ENCODE measurements around the gene DHRS11. TPM values are rescaled to one million over a fixed set of nuclear protein-coding genes. Genes with fewer than 3 reads are reported as not detected.

Gene DHRS11
- polyA plus RNA-seq, 3 donors = 11.1 to 22.8 (median 11.8) TPM

DNA sequence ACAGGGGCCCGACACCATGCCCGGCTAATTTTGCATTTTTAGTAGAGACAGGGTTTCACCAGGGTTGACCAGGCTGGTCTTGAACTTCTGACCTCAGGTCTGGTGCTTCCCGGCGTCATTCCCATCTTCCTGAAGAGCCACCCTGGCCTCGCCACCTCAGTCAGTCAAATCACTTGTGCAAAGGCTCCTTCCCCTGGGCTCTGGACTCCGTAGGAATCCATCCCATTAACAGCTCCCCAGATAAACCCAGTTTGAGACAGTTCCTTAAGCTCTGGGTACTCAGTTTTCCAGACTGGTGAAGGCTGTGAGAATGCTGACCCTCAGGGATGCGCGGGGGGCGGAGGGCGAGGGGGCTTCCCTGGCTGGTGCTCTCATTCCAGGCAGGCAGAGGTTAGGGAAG, 49.2 kb downstream of the DHRS11 start:
- WGBS, 3 donors = 46 to 56% (median 53%) methylated on average over 10 of the region's 10 CpGs
- no peak overlapping the region for H3K27ac ChIP-seq (ENCODE audit: low read depth, low read length)

- 3 to 7% (median 4%) methylated on average over 29 to 43 of the region's 43 CpGs for WGBS, 3 donors
- H3K27ac ChIP-seq (ENCODE audit: low read depth, low read length) = no peak overlapping the region
These were observed 49.7 kb downstream of the DHRS11 start for GRCh38 chr17:36641331-36641876.

GRCh38 chr17:36641877-36642845, 50.5 kb downstream of the DHRS11 start:
- WGBS, 3 donors = 5 to 7% (median 6%) methylated on average over 58 to 63 of the region's 64 CpGs
- H3K27ac ChIP-seq (ENCODE audit: low read depth, low read length) = no peak overlapping the region

- WGBS, 3 donors = 56 to 65% (median 58%) methylated on average over 3 of the region's 3 CpGs
- no peak overlapping the region for H3K27ac ChIP-seq (ENCODE audit: low read depth, low read length)
These were observed 51.5 kb downstream of the DHRS11 start for GRCh38 chr17:36643086-36643685.

- no peak overlapping the region for H3K27ac ChIP-seq (ENCODE audit: low read depth, low read length)
- 46 to 51% (median 49%) methylated on average over 3 of the region's 3 CpGs for WGBS, 3 donors
These were observed 53.7 kb downstream of the DHRS11 start for GRCh38 chr17:36645422-36645821.

DNA sequence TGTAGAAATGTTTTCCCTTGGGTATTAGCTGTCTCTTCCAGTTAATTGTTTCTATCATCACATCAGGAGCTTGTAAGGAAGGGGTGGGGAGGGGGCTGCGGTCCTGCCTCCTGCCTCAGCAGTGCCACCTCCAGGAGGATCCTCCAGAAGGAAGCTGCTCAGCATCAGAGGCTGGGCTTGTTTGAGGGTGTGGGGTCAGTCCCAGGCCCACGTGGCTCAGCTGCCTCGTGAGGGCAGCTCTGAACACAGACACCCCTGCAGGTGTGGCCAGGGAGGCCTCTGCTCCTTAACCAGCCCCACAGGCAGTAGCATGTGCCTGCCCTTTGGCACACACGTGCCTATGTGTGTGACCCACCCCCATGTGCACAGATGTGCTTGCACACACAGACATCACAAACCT, 56.0 kb downstream of the DHRS11 start:
- 22 to 36% (median 24%) methylated on average over 4 of the region's 4 CpGs for WGBS, 3 donors
- no peak overlapping the region for H3K27ac ChIP-seq (ENCODE audit: low read depth, low read length)

GRCh38 chr17:36650096-36650775, 58.6 kb downstream of the DHRS11 start:
- WGBS, 3 donors = 34 to 36% (median 36%) methylated on average over 9 of the region's 9 CpGs
- H3K27ac ChIP-seq (ENCODE audit: low read depth, low read length) = no peak overlapping the region

Other genes with a start within 250 kb of the DHRS11 start
- gene TBC1D3H, start 203.4 kb upstream of the DHRS11 start, polyA plus RNA-seq = not detected
- gene ZNHIT3, start 105.2 kb upstream of the DHRS11 start, polyA plus RNA-seq = 10 to 100 TPM; 33.6 to 40.8 (median 38.6) TPM
- gene MYO19, start 57.0 kb upstream of the DHRS11 start, polyA plus RNA-seq = 10 to 100 TPM; 16.5 to 18.6 (median 18.5) TPM
- 1 to 10 TPM; 2.5 to 7.6 (median 3.7) TPM for gene PIGW, start 56.9 kb upstream of the DHRS11 start, polyA plus RNA-seq
- 10 to 100 TPM; 34.8 to 57.7 (median 41.9) TPM for gene GGNBP2, start 47.0 kb upstream of the DHRS11 start, polyA plus RNA-seq
- gene MRM1, start 9.7 kb downstream of the DHRS11 start, polyA plus RNA-seq = 1 to 10 TPM; 3.3 to 6.0 (median 5.4) TPM